Spleen (tissue), 11 donors: ENCODE results near the gene VPS52. TPM values are rescaled to one million over a fixed set of nuclear protein-coding genes. Genes with fewer than 3 reads are reported as not detected.
"Not testable (repeated sequence)": the region's sequence is repeated elsewhere in the genome, so short reads cannot be mapped to it uniquely, and the experiment has no call there.

Source experiments
- DNase-seq: peaks from one replicate; pipeline ENCODE4 v3.0.0-alpha.2; 2020
- H3K27ac ChIP-seq, 8 donors: fragments of 200-600 bp; sonication (generic) in 7 of 8; 1 replicate in 4 of 8; 2 replicates in 4 of 8; pipeline versions ENCODE4 v1.5.0 to v1.8.0; 2016 to 2021; ENCODE audit warnings: inconsistent platforms in 4 of 8, mild to moderate bottlenecking in 4 of 8, moderate library complexity in 1 of 8
- H3K27me3 ChIP-seq, 7 donors: fragments of 200-600 bp; sonication (generic) in 6 of 7; replicated peaks in 1 of 7; 1 replicate in 4 of 7; 2 replicates in 3 of 7; pipeline versions ENCODE4 v1.5.0 to v1.8.0; 2016 to 2021; ENCODE audit warnings: inconsistent platforms in 3 of 7, mild to moderate bottlenecking in 1 of 7
- H3K36me3 ChIP-seq, 6 donors: fragments of 200-600 bp; sonication (generic) in 5 of 6; 1 replicate in 4 of 6; 2 replicates in 2 of 6; pipeline versions ENCODE4 v1.5.0 to v1.8.0; 2016 to 2021; ENCODE audit warnings: inconsistent platforms in 2 of 6
- H3K4me1 ChIP-seq, 6 donors: fragments of 200-600 bp; sonication (generic) in 5 of 6; 1 replicate in 3 of 6; 2 replicates in 3 of 6; pipeline versions ENCODE4 v1.5.0 to v1.8.0; 2016 to 2021; ENCODE audit warnings: inconsistent platforms in 3 of 6
- H3K4me3 ChIP-seq, 8 donors: fragments of 200-600 bp; sonication (generic) in 7 of 8; 1 replicate in 4 of 8; 2 replicates in 4 of 8; pipeline versions ENCODE4 v1.5.0 to v1.8.0; 2016 to 2021; ENCODE audit warnings: inconsistent platforms in 4 of 8, mild to moderate bottlenecking in 4 of 8, moderate library complexity in 2 of 8
- H3K9me3 ChIP-seq, 8 donors: fragments of 200-600 bp; sonication (generic) in 7 of 8; 1 replicate in 4 of 8; 2 replicates in 4 of 8; pipeline versions ENCODE4 v1.5.0 to v1.8.0; 2016 to 2021; ENCODE audit warnings: inconsistent platforms in 4 of 8
- POLR2A ChIP-seq, 3 donors: fragments of 450-650 bp; IDR thresholded peaks; one replicate each; pipeline ENCODE4 v1.5.1; 2017; ENCODE audit warnings: antibody characterized with exemption in 3 of 3, mild to moderate bottlenecking in 1 of 3
- POLR2AphosphoS5 ChIP-seq, 3 donors: sonication (generic); formaldehyde crosslinking; IDR thresholded peaks; one replicate each; pipeline ENCODE4 v1.5.1; 2017; ENCODE audit warnings: antibody characterized with exemption in 3 of 3
- WGBS, 5 donors: extraction: QIAGEN DNeasy Blood & Tissue Kit in 3 of 5; methylation state at CpG; one replicate each; pipeline versions ENCODE4 v1.1.5 to v1.1.7; 2013 to 2018; 5-methylcytosine and 5-hydroxymethylcytosine counted together
- intact Hi-C: fragments of 100-400 bp; cut with DNase I; formaldehyde crosslinking; loops from one replicate; pipeline ENCODE4 v1.15.0; 2023; ENCODE audit warnings: low total_unique reads
- polyA plus RNA-seq, 3 donors: library from polyadenylated mRNA; stranded (reverse); fragments of 200-250 nt; gene quantifications; one replicate each; pipeline ENCODE4 v1.2.1, GENCODE V29; 2013
- total RNA-seq, 7 donors: library from RNA; depleted of rRNA in 3 of 7; stranded (reverse); fragments of >200 nt in 3 of 7; fragmentation: NEBNext Ultra II Directional in 4 of 7; extraction: Animal tissue kit (Norgen Biotek cat#: 25700) in 4 of 7; gene quantifications; one replicate each; pipeline versions ENCODE4 v1.1.0 to v1.2.1, GENCODE V29; 2016 to 2021
- TF ChIP-seq, protein P1 (sequence below), 11 experiments: fragments of 200-600 bp in 7 of 11; fragments of 450-650 bp in 4 of 11; sonication (generic) in 4 of 11; IDR thresholded peaks in 8 of 11; conservative IDR thresholded peaks in 3 of 11; 1 replicate in 7 of 11; 2 replicates in 4 of 11; pipeline versions ENCODE4 v1.4.0 to v1.8.0; 2016 to 2021; ENCODE audit warnings: antibody characterized with exemption in 11 of 11, inconsistent platforms in 4 of 11, mild to moderate bottlenecking in 1 of 11
- donor health status: healthy with polysubstance abuse.
- donor health status: DM: no; HTN: no; CAD: no; lungs with moderate emphysema.
- donor health status: DM: no; HTN: no; CAD: no.
- donor health status: Bipolar disorder and iron deficiency.
- donor health status: healthy.
- donor health status: DM: no; HTN: no; CAD: no.
- donor health status: DM: yes; HTN: yes; CAD: no.

VPS52 gene
- total and polyA plus RNA-seq, 10 donors = 31.7 to 87.7 (median 54.1) TPM

GRCh38 chr6:33236328-33236727, 35.3 kb downstream of the VPS52 start:
- DNase-seq = no peak
- H3K36me3 ChIP-seq = no peaks in the 10 kb centered on the region
- H3K27me3 ChIP-seq = peaks cover 0 to 57% (median 0%) of the 10 kb centered on the region in 7 donors
- H3K9me3 ChIP-seq = no peaks in the 10 kb centered on the region
- H3K4me3 ChIP-seq = no peak overlapping the region
- H3K4me1 ChIP-seq = no peaks in the 10 kb centered on the region
- intact Hi-C loops = loop anchor here (10.0 kb wide), 1 partner anchor 232 kb away; the partner anchor contains the start of gene HLA-DOA
- no peak overlapping the region for H3K27ac ChIP-seq
- TF ChIP-seq POLR2A (IDR thresholded peaks at IDR 0.05) = no peak
- TF ChIP-seq POLR2AphosphoS5 (IDR thresholded peaks at IDR 0.05) = no peak
- TF ChIP-seq, protein P1, sequence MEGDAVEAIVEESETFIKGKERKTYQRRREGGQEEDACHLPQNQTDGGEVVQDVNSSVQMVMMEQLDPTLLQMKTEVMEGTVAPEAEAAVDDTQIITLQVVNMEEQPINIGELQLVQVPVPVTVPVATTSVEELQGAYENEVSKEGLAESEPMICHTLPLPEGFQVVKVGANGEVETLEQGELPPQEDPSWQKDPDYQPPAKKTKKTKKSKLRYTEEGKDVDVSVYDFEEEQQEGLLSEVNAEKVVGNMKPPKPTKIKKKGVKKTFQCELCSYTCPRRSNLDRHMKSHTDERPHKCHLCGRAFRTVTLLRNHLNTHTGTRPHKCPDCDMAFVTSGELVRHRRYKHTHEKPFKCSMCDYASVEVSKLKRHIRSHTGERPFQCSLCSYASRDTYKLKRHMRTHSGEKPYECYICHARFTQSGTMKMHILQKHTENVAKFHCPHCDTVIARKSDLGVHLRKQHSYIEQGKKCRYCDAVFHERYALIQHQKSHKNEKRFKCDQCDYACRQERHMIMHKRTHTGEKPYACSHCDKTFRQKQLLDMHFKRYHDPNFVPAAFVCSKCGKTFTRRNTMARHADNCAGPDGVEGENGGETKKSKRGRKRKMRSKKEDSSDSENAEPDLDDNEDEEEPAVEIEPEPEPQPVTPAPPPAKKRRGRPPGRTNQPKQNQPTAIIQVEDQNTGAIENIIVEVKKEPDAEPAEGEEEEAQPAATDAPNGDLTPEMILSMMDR (IDR thresholded peaks at IDR 0.05 in 8 of 11, conservative IDR thresholded peaks at IDR 0.05 in 3 of 11) = no peak

- TF ChIP-seq POLR2A (IDR thresholded peaks at IDR 0.05) = no peak
- TF ChIP-seq, protein P1 (IDR thresholded peaks at IDR 0.05 in 8 of 11, conservative IDR thresholded peaks at IDR 0.05 in 3 of 11) = no peak
- no peak overlapping the region for H3K4me3 ChIP-seq
- 37 to 48% (median 45%) methylated on average over 6 of the region's 6 CpGs for WGBS, 5 donors
- intact Hi-C loops = loop anchor here (10.0 kb wide), 1 partner anchor 230 kb away; the partner anchor contains the start of gene HLA-DOA
- H3K9me3 ChIP-seq = no peaks in the 10 kb centered on the region
- no peaks in the 10 kb centered on the region for H3K36me3 ChIP-seq
- DNase-seq = no peak
- H3K4me1 ChIP-seq = no peaks in the 10 kb centered on the region
- H3K27ac ChIP-seq = no peak overlapping the region
- H3K27me3 ChIP-seq = peaks cover 0 to 50% (median 0%) of the 10 kb centered on the region in 7 donors
These were observed 36.4 kb downstream of the VPS52 start for GRCh38 chr6:33235221-33235634.

DNA sequence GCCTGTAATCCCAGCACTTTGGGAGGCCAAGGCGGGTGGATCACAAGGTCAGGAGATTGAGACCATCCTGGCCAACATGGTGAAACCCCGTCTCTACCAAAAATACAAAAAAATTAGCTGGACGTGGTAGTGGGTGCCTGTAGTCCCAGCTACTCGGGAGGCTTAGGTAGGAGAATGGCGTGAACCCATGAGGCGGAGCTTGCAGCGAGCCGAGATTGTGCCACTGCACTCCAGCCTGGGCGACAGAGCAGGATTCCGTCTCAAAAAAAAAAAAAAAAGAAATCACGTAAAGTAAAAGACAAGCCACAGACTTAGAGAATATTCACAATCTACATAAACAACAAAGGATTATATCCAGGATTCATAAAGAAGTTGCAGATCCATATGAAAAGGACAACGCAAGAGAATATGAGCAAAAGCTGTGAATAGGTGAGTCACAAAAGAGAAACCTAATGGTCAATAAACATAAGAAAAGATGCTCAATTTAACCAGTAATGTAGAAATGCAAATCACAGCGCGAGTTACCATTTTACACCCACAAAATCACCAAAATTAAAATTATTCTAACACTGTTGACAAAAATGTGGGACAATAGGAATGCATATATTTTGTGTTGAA, 45.1 kb downstream of the VPS52 start:
- H3K4me1 ChIP-seq, H3K9me3 ChIP-seq, H3K36me3 ChIP-seq, H3K4me3 ChIP-seq, intact Hi-C loops, DNase-seq, H3K27ac ChIP-seq: not testable (repeated sequence)
- 48 to 57% (median 50%) methylated on average over 14 of the region's 14 CpGs for WGBS, 5 donors
- H3K27me3 ChIP-seq = peaks cover 0 to 49% (median 0%) of the 10 kb centered on the region in 7 donors

DNA sequence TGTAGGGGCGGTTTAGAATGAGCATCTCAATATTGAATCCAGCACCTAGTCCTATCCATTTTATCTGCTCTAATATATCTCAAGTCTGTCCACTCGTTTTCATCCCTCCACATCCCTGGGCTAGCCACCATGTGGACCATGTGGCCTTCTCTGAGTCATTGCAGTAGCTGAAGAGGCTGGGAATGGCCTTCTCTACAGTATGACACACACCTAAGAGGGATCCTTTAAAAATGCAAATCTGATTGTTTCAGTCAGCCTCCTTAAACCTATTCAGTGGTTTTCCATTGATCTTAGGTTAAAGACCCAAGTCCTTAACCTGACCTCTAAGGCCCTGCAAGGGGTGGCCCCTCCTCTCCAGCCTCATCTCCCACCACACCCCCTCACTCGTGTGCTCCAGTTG, 54.0 kb downstream of the VPS52 start:
- TF ChIP-seq POLR2AphosphoS5 (IDR thresholded peaks at IDR 0.05) (no peak), POLR2A (IDR thresholded peaks at IDR 0.05) (no peak)
- TF ChIP-seq, protein P1 (IDR thresholded peaks at IDR 0.05 in 8 of 11, conservative IDR thresholded peaks at IDR 0.05 in 3 of 11) = no peak
- no peak for DNase-seq

More for the DNA sequence above, 54.0 kb downstream of the VPS52 start:
- Histone ChIP-seq H3K27ac (no peak overlapping the region), H3K36me3 (no peaks in the 10 kb centered on the region), H3K4me3 (no peak overlapping the region), H3K9me3 (no peaks in the 10 kb centered on the region), H3K4me1 (peaks cover 6 to 16% (median 14%) of the 10 kb centered on the region in 6 donors), H3K27me3 (peaks cover 0 to 61% (median 11%) of the 10 kb centered on the region in 7 donors)
- intact Hi-C loops = no loop called here
- WGBS, 5 donors = 68 to 77% (median 71%) methylated on average over 3 of the region's 3 CpGs
